Right atrium auricular region (tissue), 2 donors: ENCODE data around the gene HERPUD1. TPM values are rescaled to one million over a fixed set of nuclear protein-coding genes. Genes with fewer than 3 reads are reported as not detected.
"Not testable (repeated sequence)": the region's sequence is repeated elsewhere in the genome, so short reads cannot be mapped to it uniquely, and the experiment has no call there.

Source experiments
- DNase-seq: peaks from one replicate; pipeline ENCODE4 v3.0.0-alpha.2; 2019; ENCODE audit warnings: low spot score
- H3K27ac ChIP-seq, 2 donors: fragments of 200-600 bp; sonication (generic); 1 replicate in 1 of 2; 2 replicates in 1 of 2; pipeline ENCODE4 v1.5.1; 2016 to 2019
- H3K27me3 ChIP-seq, 2 donors: fragments of 200-600 bp; sonication (generic); one replicate each; pipeline versions ENCODE4 v1.5.1 to v1.6.0; 2017 to 2019
- H3K36me3 ChIP-seq: fragments of 200-600 bp; sonication (generic); one replicate; pipeline ENCODE4 v1.5.1; 2016
- H3K4me1 ChIP-seq, 2 donors: fragments of 200-600 bp; sonication (generic); one replicate each; pipeline versions ENCODE4 v1.5.1 to v1.6.0; 2017 to 2019
- H3K4me3 ChIP-seq, 2 donors: fragments of 200-600 bp; sonication (generic); 1 replicate in 1 of 2; 2 replicates in 1 of 2; pipeline ENCODE4 v1.5.1; 2017 to 2019; ENCODE audit warnings: mild to moderate bottlenecking in 1 of 2, moderate library complexity in 1 of 2
- H3K9me3 ChIP-seq, 2 donors: fragments of 200-600 bp; sonication (generic); one replicate each; pipeline ENCODE4 v1.5.1; 2019
- CTCF ChIP-seq, 2 donors: fragments of 200-600 bp; sonication (generic); IDR thresholded peaks; one replicate each; pipeline ENCODE4 v1.5.1; 2019; ENCODE audit warnings: antibody characterized with exemption in 2 of 2
- total RNA-seq, 2 donors: library from RNA; depleted of rRNA; stranded (reverse); fragments of >200 nt; gene quantifications; one replicate each; pipeline ENCODE4 v1.1.0, GENCODE V29; 2016

Gene HERPUD1
- total RNA-seq, 2 donors from 2014 or later, result 76.4 to 140 TPM

- Histone ChIP-seq H3K4me3 (no peak overlapping the region), H3K27me3 (no peaks in the 10 kb centered on the region), H3K9me3 (no peaks in the 10 kb centered on the region), H3K27ac (peak overlapping the region; percentile 59 to 76), H3K36me3 (no peaks in the 10 kb centered on the region), H3K4me1 (peaks cover 0 to 38% of the 10 kb centered on the region in 2 donors)
- DNase-seq, result peak; percentile 83
- no peak for TF ChIP-seq CTCF (IDR thresholded peaks at IDR 0.05)
Measured at GRCh38 chr16:56985288-56985961, 53.5 kb downstream of the HERPUD1 start.

GRCh38 chr16:56985962-56986360 lies 54.0 kb downstream of the HERPUD1 start:
- H3K27ac ChIP-seq, result peak overlapping the region; percentile 59 to 76
- no peak for DNase-seq
- no peak for TF ChIP-seq CTCF (IDR thresholded peaks at IDR 0.05)
- H3K4me1 ChIP-seq, result peaks cover 0 to 43% of the 10 kb centered on the region in 2 donors
- H3K27me3 ChIP-seq, result no peaks in the 10 kb centered on the region
- H3K9me3 ChIP-seq, result no peaks in the 10 kb centered on the region
- H3K4me3 ChIP-seq, result no peak overlapping the region
- no peaks in the 10 kb centered on the region for H3K36me3 ChIP-seq

DNA sequence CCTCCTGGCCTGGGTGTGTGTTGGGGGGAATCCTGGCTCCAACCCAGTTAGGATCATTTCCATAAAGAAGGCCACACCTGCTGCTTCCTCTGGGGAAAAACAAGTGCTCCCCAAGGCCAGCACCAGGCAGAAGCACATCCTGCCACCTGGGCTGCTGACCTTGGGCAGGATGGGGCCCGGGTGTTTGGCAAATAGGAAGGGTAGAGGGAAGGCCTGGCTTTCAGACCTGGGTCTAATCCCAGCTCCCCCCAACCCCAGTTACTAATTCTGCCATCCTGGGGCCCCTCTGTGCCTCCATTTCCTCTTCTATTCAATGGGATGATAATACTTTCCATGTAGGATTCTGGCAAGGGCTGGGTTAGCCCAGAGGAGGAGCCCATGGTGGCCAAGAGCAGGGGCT lies 54.4 kb downstream of the HERPUD1 start:
- Histone ChIP-seq H3K9me3 (no peaks in the 10 kb centered on the region), H3K27ac (peak overlapping the region; percentile 59 to 76), H3K27me3 (no peaks in the 10 kb centered on the region), H3K4me1 (peaks cover 0 to 43% of the 10 kb centered on the region in 2 donors), H3K36me3 (no peaks in the 10 kb centered on the region), H3K4me3 (no peak overlapping the region)
- no peak for TF ChIP-seq CTCF (IDR thresholded peaks at IDR 0.05)
- DNase-seq, result no peak

GRCh38 chr16:56986908-56987307 lies 55.0 kb downstream of the HERPUD1 start:
- H3K4me3 ChIP-seq, H3K27me3 ChIP-seq, H3K9me3 ChIP-seq, DNase-seq, H3K36me3 ChIP-seq: not testable (repeated sequence)
- peaks cover 0 to 44% of the 10 kb centered on the region in 2 donors for H3K4me1 ChIP-seq
- H3K27ac ChIP-seq, result peak overlapping the region in 1 of 2 donors; percentile 59

DNA sequence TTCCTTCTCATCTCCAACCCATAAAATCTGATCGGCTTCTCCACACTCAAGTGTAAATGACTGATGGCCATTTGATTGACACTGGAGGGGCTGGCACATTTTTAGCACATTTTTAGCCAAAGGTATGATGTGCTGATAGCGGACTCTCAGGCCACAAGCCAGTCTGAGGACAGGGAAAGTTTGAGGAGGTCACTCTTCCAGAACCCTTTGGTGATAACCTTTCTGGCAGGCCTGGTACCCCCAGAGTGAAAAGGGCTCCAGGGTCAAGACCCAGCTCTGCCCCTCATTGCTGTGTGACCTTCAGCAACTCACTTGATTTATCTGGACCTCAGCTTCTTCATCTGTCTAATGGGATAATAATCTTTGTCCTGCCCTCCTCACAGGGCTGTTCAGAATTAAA lies 55.8 kb downstream of the HERPUD1 start:
- Histone ChIP-seq H3K27me3 (no peaks in the 10 kb centered on the region), H3K27ac (no peak overlapping the region), H3K4me1 (peaks cover 0 to 50% of the 10 kb centered on the region in 2 donors), H3K36me3 (no peaks in the 10 kb centered on the region), H3K4me3 (no peak overlapping the region), H3K9me3 (no peaks in the 10 kb centered on the region)
- no peak for DNase-seq
- no peak for TF ChIP-seq CTCF (IDR thresholded peaks at IDR 0.05)

DNA sequence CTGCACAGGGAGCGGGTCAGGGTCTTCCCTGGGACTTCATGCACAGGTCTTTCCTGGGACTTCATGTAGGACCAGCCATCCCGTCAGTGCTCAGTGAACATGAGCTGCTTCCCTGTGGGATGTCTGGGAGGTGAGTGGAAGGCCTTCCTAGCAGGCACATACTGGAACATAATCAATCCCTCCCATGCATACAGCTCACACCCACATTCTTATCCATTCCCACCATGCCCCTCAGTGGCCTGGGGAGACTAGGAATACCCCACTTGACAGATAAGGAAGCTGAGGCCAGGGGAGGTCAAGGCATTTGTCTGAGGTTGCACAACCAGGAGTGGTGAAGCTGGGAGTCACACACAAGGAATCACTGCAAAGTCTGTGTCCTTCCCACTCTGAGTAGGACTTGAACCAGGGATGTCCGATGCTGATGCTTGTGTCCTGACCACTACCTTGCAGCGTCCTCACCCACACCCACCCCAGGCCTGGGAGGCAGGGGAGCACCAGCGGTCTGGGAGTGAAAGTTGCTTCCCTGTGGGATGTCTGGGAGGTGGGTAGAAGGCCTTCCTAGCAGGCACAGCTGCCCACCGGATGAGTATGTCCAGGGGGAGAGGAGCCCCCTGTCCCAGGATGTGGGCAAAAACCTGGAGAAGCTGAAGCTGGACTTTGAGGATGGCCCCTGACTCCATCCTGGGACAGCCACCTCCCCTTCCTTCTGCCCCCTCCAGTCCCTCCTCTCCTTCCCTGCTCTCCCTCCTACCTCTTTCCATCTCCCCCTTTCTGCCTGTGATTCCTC lies 56.4 kb downstream of the HERPUD1 start:
- peak overlapping the region; percentile 73 to 84 for H3K27ac ChIP-seq
- no peaks in the 10 kb centered on the region for H3K27me3 ChIP-seq
- no peaks in the 10 kb centered on the region for H3K9me3 ChIP-seq
- peaks cover 0 to 50% of the 10 kb centered on the region in 2 donors for H3K4me1 ChIP-seq
- DNase-seq, result no peak
- no peak for TF ChIP-seq CTCF (IDR thresholded peaks at IDR 0.05)
- no peaks in the 10 kb centered on the region for H3K36me3 ChIP-seq
- H3K4me3 ChIP-seq, result peak overlapping the region in 1 of 2 donors; percentile 71
